Measurements from ENCODE around the gene ZDHHC20. TPM values are rescaled to one million over a fixed set of nuclear protein-coding genes. Genes with fewer than 3 reads are reported as not detected.

Gene ZDHHC20
- total and polyA plus RNA-seq, 2 of the 4 experiments (the other 2 are of a cell fraction): 16.1 to 72.4 TPM

- TF ChIP-seq FOS (IDR thresholded peaks at IDR 0.05; ENCODE audit: low read depth, low read length) (no peak), CTCF (conservative IDR thresholded peaks at IDR 0.05; ENCODE audit: low read depth, low read length) (no peak), POLR2A (IDR thresholded peaks at IDR 0.05; ENCODE audit: low read depth, low read length) (no peak), SMC3 (IDR thresholded peaks at IDR 0.05; ENCODE audit: low read depth, low read length) (no peak), BHLHE40 (IDR thresholded peaks at IDR 0.05; ENCODE audit: low read depth, low read length) (no peak), MAFK (IDR thresholded peaks at IDR 0.05; ENCODE audit: low read depth, low read length) (no peak), RCOR1 (IDR thresholded peaks at IDR 0.05; ENCODE audit: insufficient replicate concordance, low read length) (no peak), MXI1 (IDR thresholded peaks at IDR 0.05; ENCODE audit: borderline replicate concordance, low read depth, low read length) (no peak), NFE2L2 (IDR thresholded peaks at IDR 0.05; ENCODE audit: low read depth, low read length) (no peak), MAZ (IDR thresholded peaks at IDR 0.05; ENCODE audit: borderline replicate concordance, low read depth, low read length) (no peak), RAD21 (IDR thresholded peaks at IDR 0.05; ENCODE audit: low read length) (no peak)
- intact Hi-C loops (cut with micrococcal nuclease) (no loop called here), dilution Hi-C loops (cut with HindIII; ENCODE audit: low sequenced_read_pairs, unreplicated experiment) (no loop called here), in situ Hi-C loops (cut with MboI; ENCODE audit: low sequenced_read_pairs) (no loop called here)
- Histone ChIP-seq H2BK120ac (ENCODE audit: low read depth, low read length) (no peak overlapping the region), H3K27ac (ENCODE audit: insufficient read depth, low read length) (no peak overlapping the region), H4K8ac (ENCODE audit: low read depth in 2 of 2, low read length in 2 of 2) (no peak overlapping the region), H3K27me3 (ENCODE audit: control insufficient read depth, insufficient read depth, low read length) (peaks cover 4% of the 10 kb centered on the region), H3K9ac (ENCODE audit: low read depth, low read length) (no peak overlapping the region), H3K56ac (ENCODE audit: extremely low read depth, insufficient read depth, low read length) (no peak overlapping the region), H3K9me1 (ENCODE audit: insufficient read depth, low read length) (no peaks in the 10 kb centered on the region), H3K9me3 (ENCODE audit: control insufficient read depth, insufficient read depth, low read length) (no peaks in the 10 kb centered on the region; the same call in 1 of the 2 replicates), H4K91ac (ENCODE audit: insufficient read depth, low read depth, low read length) (no peak overlapping the region), H2BK5ac (ENCODE audit: low read depth, low read length, poor library complexity, severe bottlenecking) (no peak overlapping the region), H3K23ac (ENCODE audit: low read depth, low read length) (no peak overlapping the region), H3K14ac (replicated peaks; ENCODE audit: low read depth, low read length) (no peak overlapping the region), H3K4me1 (ENCODE audit: control insufficient read depth, insufficient read depth, low read length) (no peaks in the 10 kb centered on the region), H4K20me1 (ENCODE audit: insufficient read depth, low read length) (no peaks in the 10 kb centered on the region), H4K5ac (ENCODE audit: low read depth, low read length) (no peak overlapping the region), H2AK5ac (ENCODE audit: low read depth, low read length) (no peak overlapping the region), H2AK9ac (replicated peaks; ENCODE audit: low read depth, low read length, poor library complexity) (no peak overlapping the region), H3K4me2 (ENCODE audit: low read depth, low read length) (no peak overlapping the region), H3K36me3 (ENCODE audit: control insufficient read depth, insufficient read depth, low read length) (no peaks in the 10 kb centered on the region), H3K79me1 (ENCODE audit: low read depth in 1 of 2, low read length in 2 of 2) (no peaks in the 10 kb centered on the region), H3K18ac (ENCODE audit: low read depth, low read length) (no peak overlapping the region), H2BK20ac (ENCODE audit: low read depth, low read length) (no peak overlapping the region), H2AFZ (replicated peaks; ENCODE audit: low read length, poor library complexity) (peak overlapping the region; percentile 69), H3K4ac (ENCODE audit: low read depth, low read length) (no peak overlapping the region), H2BK15ac (ENCODE audit: low read depth, low read length) (no peak overlapping the region), H3K4me3 (ENCODE audit: insufficient read depth, low read depth, low read length) (no peak overlapping the region)
- ChIA-PET POLR2A (ENCODE audit: unreplicated experiment) (no interaction called here), CTCF (interaction anchor here (1.0 kb wide), 1 partner anchor 11 kb away, joined by 3 read pairs; no protein-coding TSS in a partner anchor)
- BruUV-seq (replicated peaks): no TSS peak
- DNase-seq: no peak
- ATAC-seq (ENCODE audit: low read depth): no peak
- WGBS, 2 experiments (ENCODE audit: extremely low coverage in 2 of 2, insufficient read length in 1 of 2): 54% methylated on average over 5 of the region's 7 CpGs; no CpG with 5 or more reads in 1 of the 2 experiments
Observed at GRCh38 chr13:21466527-21466926, 7.4 kb upstream of the ZDHHC20 start.
